SK-N-SH (cell line): ENCODE data around the gene VPS26B. TPM values are rescaled to one million over a fixed set of nuclear protein-coding genes. Genes with fewer than 3 reads are reported as not detected.
"Not testable (repeated sequence)": the region's sequence is repeated elsewhere in the genome, so short reads cannot be mapped to it uniquely, and the experiment has no call there.

ENCODE experiments used
- CTCF ChIA-PET: fragments of 300-600, 350-600 bp; formaldehyde crosslinking; extraction: SDS; loops from one replicate; lab custom pipeline; 2021; lab: Yijun Ruan, JAX
- POLR2A ChIA-PET: fragments of 350-600 bp; sonication (Branson Sonifier 250); formaldehyde crosslinking; extraction: SDS; loops from one replicate; lab custom pipeline; 2020; ENCODE audit warnings: antibody characterized with exemption, inconsistent platforms; lab: Yijun Ruan, JAX
- DNase-seq: peaks from one replicate; pipeline ENCODE4 v3.0.0; 2012
- H2AFZ ChIP-seq: fragments of 200-600 bp; sonication (generic); 2 replicates; pipeline ENCODE4 v1.8.1; 2016; ENCODE audit warnings: antibody characterized with exemption, mild to moderate bottlenecking, low read depth
- H3F3A ChIP-seq: fragments of 200-600 bp; sonication (generic); replicated peaks from 2 replicates; pipeline ENCODE3; 2016; ENCODE audit warnings: antibody characterized with exemption, mild to moderate bottlenecking; ENCODE audit not compliant: insufficient read depth
- H3K27ac ChIP-seq, 2 experiments: fragments of 200-500 bp in 1 of 2; fragments of 200-600 bp in 1 of 2; sonication (Bioruptor generic) in 1 of 2; sonication (generic), shearing (Covaris generic) in 1 of 2; 2 replicates each; pipeline versions ENCODE4 v1.5.1 to v1.6.1; 2014 to 2016; ENCODE audit warnings: low read depth in 2 of 2, inconsistent platforms in 1 of 2, low read length in 1 of 2, mild to moderate bottlenecking in 1 of 2, mixed read lengths in 1 of 2
- H3K27me3 ChIP-seq: fragments of 200-600 bp; sonication (generic), shearing (Covaris generic); 2 replicates; pipeline ENCODE4 v1.6.1; 2016; ENCODE audit warnings: mixed run types; ENCODE audit not compliant: insufficient read depth
- H3K36me3 ChIP-seq, 2 experiments: fragments of 200-500 bp in 1 of 2; fragments of 200-600 bp in 1 of 2; sonication (Bioruptor generic) in 1 of 2; sonication (generic) in 1 of 2; replicated peaks in 1 of 2; 2 replicates each; pipeline versions ENCODE3 to v1.5.1; 2014 to 2016; ENCODE audit warnings: low read length in 1 of 2, mild to moderate bottlenecking in 1 of 2; ENCODE audit not compliant: insufficient read depth in 2 of 2, control insufficient read depth in 1 of 2
- H3K4me1 ChIP-seq, 2 experiments: fragments of 200-500 bp in 1 of 2; fragments of 200-600 bp in 1 of 2; sonication (Bioruptor generic) in 1 of 2; sonication (generic), shearing (Covaris generic) in 1 of 2; 2 replicates each; pipeline versions ENCODE4 v1.5.1 to v1.6.1; 2014 to 2016; ENCODE audit warnings: low read depth in 1 of 2, low read length in 1 of 2, mixed run types in 1 of 2; ENCODE audit not compliant: insufficient read depth in 2 of 2, control insufficient read depth in 1 of 2
- H3K4me2 ChIP-seq: fragments of 200-600 bp; sonication (generic), shearing (Covaris generic); 2 replicates; pipeline ENCODE4 v1.6.1; 2017; ENCODE audit warnings: mixed run types
- H3K4me3 ChIP-seq, 2 experiments: fragments of 200-500 bp in 1 of 2; fragments of 200-600 bp in 1 of 2; sonication (Bioruptor generic) in 1 of 2; sonication (generic), shearing (Covaris generic) in 1 of 2; 2 replicates each; pipeline versions ENCODE4 v1.5.1 to v1.8.1; 2014 to 2016; ENCODE audit warnings: low read depth in 2 of 2, inconsistent platforms in 1 of 2, low read length in 1 of 2, mild to moderate bottlenecking in 1 of 2, mixed read lengths in 1 of 2, moderate library complexity in 1 of 2
- H3K79me2 ChIP-seq: fragments of 200-600 bp; sonication (generic); 2 replicates; pipeline ENCODE4 v1.8.1; 2017; ENCODE audit warnings: mild to moderate bottlenecking; ENCODE audit not compliant: insufficient read depth
- H3K9ac ChIP-seq: fragments of 200-600 bp; sonication (generic); 2 replicates; pipeline ENCODE4 v1.6.1; 2017; ENCODE audit warnings: mixed run types
- H3K9me2 ChIP-seq: fragments of 200-600 bp; sonication (generic); 2 replicates; pipeline ENCODE4 v1.6.1; 2017; ENCODE audit warnings: mixed run types
- H3K9me3 ChIP-seq: fragments of 200-600 bp; sonication (generic); 2 replicates; pipeline ENCODE4 v1.6.1; 2017; ENCODE audit warnings: mixed run types, mild to moderate bottlenecking, moderate library complexity
- H4K20me1 ChIP-seq: fragments of 200-600 bp; sonication (generic); 2 replicates; pipeline ENCODE4 v1.6.1; 2017; ENCODE audit warnings: mild to moderate bottlenecking, mixed run types; ENCODE audit not compliant: insufficient read depth
- CHD2 ChIP-seq: fragments of 150-350 bp; IDR thresholded peaks from 2 replicates; pipeline ENCODE4 v1.6.1; 2018; ENCODE audit warnings: low read length; ENCODE audit not compliant: partially characterized antibody
- EZH2phosphoT487 ChIP-seq: fragments of 200-600 bp; sonication (generic); IDR thresholded peaks from 2 replicates; pipeline ENCODE4 v1.6.1; 2017; ENCODE audit warnings: low read depth, mixed run types, mild to moderate bottlenecking, antibody characterized with exemption, moderate library complexity, borderline replicate concordance
- FOXJ3 ChIP-seq: sonication (generic); formaldehyde crosslinking; IDR thresholded peaks from 2 replicates; pipeline ENCODE4 v1.5.1; 2020; ENCODE audit warnings: mild to moderate bottlenecking, missing genetic modification reagents
- FOXM1 ChIP-seq: IDR thresholded peaks from 2 replicates; pipeline ENCODE4 v1.4.0; 2012; ENCODE audit warnings: low read depth, mild to moderate bottlenecking
- MEF2A ChIP-seq: IDR thresholded peaks from 2 replicates; pipeline ENCODE4 v1.4.0; 2012; ENCODE audit warnings: low read depth, borderline replicate concordance
- NFIC ChIP-seq: IDR thresholded peaks from 2 replicates; pipeline ENCODE4 v1.4.0; 2012; ENCODE audit warnings: borderline replicate concordance
- NRF1 ChIP-seq: IDR thresholded peaks from 2 replicates; pipeline ENCODE4 v1.6.1; 2012; ENCODE audit warnings: low read depth, mild to moderate bottlenecking, low read length
- RCOR1 ChIP-seq: fragments of 150-350 bp; IDR thresholded peaks from 2 replicates; pipeline ENCODE4 v1.6.1; 2017; ENCODE audit warnings: antibody characterized with exemption, low read length
- RXRA ChIP-seq: IDR thresholded peaks from 2 replicates; pipeline ENCODE4 v1.4.0; 2012; ENCODE audit warnings: low read depth, mild to moderate bottlenecking, borderline replicate concordance
- SIN3A ChIP-seq: IDR thresholded peaks from 2 replicates; pipeline ENCODE4 v1.6.1; 2012; ENCODE audit warnings: low read depth, mild to moderate bottlenecking, low read length, moderate library complexity, borderline replicate concordance
- SMC3 ChIP-seq: IDR thresholded peaks from 2 replicates; pipeline ENCODE4 v1.6.1; 2012; ENCODE audit warnings: low read depth, low read length, improper control_type of control experiment
- WGBS: methylation state at CpG from one replicate; pipeline ENCODE4 v1.1.6; 2017; ENCODE audit warnings: low lambda C conversion rate; 5-methylcytosine and 5-hydroxymethylcytosine counted together
- polyA plus RNA-seq, 3 experiments: library from polyadenylated mRNA; depleted of rRNA; stranded (reverse); fragments of >200 nt; gene quantifications; 2 replicates each; pipeline ENCODE4 v1.2.3, GENCODE V29; 2012
- TF ChIP-seq, protein P1 (sequence below): IDR thresholded peaks from 2 replicates; pipeline ENCODE4 v1.4.0; 2012; ENCODE audit warnings: low read depth, borderline replicate concordance
- TF ChIP-seq, protein P2 (sequence below): fragments of 150-350 bp; IDR thresholded peaks from 2 replicates; pipeline ENCODE4 v1.6.1; 2016; ENCODE audit warnings: mild to moderate bottlenecking, low read depth, low read length

Gene VPS26B
- polyA plus RNA-seq, 1 of the 3 experiments (the other 2 are of a cell fraction) = 53.0 TPM

DNA sequence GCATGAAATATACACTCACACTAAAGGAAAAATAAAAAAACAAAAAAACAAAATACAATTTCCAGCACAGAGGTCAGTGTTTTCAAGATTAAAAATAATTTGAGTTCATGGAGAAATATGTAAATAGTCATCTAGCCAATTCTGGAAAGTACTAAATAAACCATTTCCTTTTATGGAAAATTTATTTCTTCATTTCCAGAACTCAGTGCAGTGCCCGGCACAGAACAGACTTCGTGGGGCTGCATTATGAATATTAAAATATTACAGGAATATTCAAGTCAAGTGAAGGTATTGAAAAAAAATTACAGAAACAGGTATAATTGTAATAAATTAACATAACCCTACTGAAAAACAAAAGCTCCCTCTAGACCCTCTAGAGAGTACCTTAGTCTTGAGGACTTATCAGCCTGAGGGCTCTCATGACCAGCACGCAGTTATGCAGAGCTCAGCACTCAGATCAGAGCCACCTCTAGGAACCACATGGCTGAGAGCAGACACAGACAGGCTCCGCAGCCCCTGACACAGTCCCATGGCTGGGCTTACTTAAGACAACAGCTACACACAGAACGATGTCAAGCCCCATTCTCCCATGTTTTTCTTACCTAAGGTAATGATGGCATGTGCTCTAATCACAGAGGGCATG lies 46.3 kb upstream of the VPS26B start:
- Histone ChIP-seq H3K4me2 (no peak overlapping the region), H3K4me3 (no peak overlapping the region), H3K27ac (no peak overlapping the region), H4K20me1 (no peaks in the 10 kb centered on the region), H3K79me2 (no peaks in the 10 kb centered on the region), H3K4me1 (no peaks in the 10 kb centered on the region), H3K9ac (no peak overlapping the region), H2AFZ (no peak overlapping the region), H3F3A (no peaks in the 10 kb centered on the region), H3K9me2 (no peaks in the 10 kb centered on the region), H3K9me3 (no peaks in the 10 kb centered on the region), H3K36me3 (peaks cover 33 to 79% of the 10 kb centered on the region in 2 experiments), H3K27me3 (no peaks in the 10 kb centered on the region)
- POLR2A ChIA-PET = no interaction called here
- no peak for DNase-seq
- TF ChIP-seq SIN3A (no peak), EZH2phosphoT487 (no peak), CHD2 (no peak), SMC3 (no peak), FOXJ3 (CRISPR knock-in tag) (no peak), RXRA (no peak), NRF1 (no peak), MEF2A (no peak), NFIC (no peak), RCOR1 (no peak)
- TF ChIP-seq, protein P1, sequence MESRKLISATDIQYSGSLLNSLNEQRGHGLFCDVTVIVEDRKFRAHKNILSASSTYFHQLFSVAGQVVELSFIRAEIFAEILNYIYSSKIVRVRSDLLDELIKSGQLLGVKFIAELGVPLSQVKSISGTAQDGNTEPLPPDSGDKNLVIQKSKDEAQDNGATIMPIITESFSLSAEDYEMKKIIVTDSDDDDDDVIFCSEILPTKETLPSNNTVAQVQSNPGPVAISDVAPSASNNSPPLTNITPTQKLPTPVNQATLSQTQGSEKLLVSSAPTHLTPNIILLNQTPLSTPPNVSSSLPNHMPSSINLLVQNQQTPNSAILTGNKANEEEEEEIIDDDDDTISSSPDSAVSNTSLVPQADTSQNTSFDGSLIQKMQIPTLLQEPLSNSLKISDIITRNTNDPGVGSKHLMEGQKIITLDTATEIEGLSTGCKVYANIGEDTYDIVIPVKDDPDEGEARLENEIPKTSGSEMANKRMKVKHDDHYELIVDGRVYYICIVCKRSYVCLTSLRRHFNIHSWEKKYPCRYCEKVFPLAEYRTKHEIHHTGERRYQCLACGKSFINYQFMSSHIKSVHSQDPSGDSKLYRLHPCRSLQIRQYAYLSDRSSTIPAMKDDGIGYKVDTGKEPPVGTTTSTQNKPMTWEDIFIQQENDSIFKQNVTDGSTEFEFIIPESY = no peak
- TF ChIP-seq, protein P2, sequence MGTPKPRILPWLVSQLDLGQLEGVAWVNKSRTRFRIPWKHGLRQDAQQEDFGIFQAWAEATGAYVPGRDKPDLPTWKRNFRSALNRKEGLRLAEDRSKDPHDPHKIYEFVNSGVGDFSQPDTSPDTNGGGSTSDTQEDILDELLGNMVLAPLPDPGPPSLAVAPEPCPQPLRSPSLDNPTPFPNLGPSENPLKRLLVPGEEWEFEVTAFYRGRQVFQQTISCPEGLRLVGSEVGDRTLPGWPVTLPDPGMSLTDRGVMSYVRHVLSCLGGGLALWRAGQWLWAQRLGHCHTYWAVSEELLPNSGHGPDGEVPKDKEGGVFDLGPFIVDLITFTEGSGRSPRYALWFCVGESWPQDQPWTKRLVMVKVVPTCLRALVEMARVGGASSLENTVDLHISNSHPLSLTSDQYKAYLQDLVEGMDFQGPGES = no peak
- CTCF ChIA-PET = no interaction called here
- 87% methylated on average over 4 of the region's 5 CpGs for WGBS

DNA sequence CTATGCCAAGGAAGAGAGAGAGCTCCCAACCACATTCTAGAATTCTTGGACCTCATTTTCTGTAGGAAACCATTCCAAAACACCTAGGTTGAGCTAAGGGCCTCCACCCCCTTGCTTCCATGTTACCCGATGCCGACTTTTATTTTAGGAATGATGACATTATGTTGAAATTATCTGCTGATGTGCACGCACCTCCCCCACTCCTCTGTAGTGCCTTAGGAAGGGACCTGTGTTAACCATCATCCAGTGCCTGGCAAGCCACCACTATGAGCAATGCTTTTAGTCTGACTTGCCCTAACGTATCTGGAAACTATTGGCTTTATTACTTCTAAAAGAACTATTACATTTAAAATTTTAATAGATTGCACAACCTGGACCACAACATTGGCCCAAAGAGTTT lies 42.8 kb upstream of the VPS26B start:
- DNase-seq = no peak
- H3K27me3 ChIP-seq = no peaks in the 10 kb centered on the region
- H3F3A ChIP-seq = no peaks in the 10 kb centered on the region
- H3K4me3 ChIP-seq = no peak overlapping the region
- H3K9ac ChIP-seq = no peak overlapping the region
- ChIA-PET POLR2A (no interaction called here), CTCF (interaction anchor here (1.7 to 1.8 kb wide), 2 partner anchors 26 to 63 kb away, joined by 5 to 6 read pairs; no protein-coding TSS in a partner anchor)
- TF ChIP-seq MEF2A (peak; percentile 50; the same call in 1 of the 2 replicates), FOXM1 (no peak)
- H3K9me2 ChIP-seq = no peaks in the 10 kb centered on the region
- no peaks in the 10 kb centered on the region for H4K20me1 ChIP-seq
- no peaks in the 10 kb centered on the region for H3K9me3 ChIP-seq
- no peak overlapping the region; a peak in 1 of 4 replicates for H3K27ac ChIP-seq
- no peaks in the 10 kb centered on the region for H3K79me2 ChIP-seq
- H2AFZ ChIP-seq = no peak overlapping the region
- H3K4me1 ChIP-seq = no peaks in the 10 kb centered on the region
- WGBS = 91% methylated on average over 4 of the region's 4 CpGs
- no peak overlapping the region for H3K4me2 ChIP-seq
- H3K36me3 ChIP-seq = peaks cover 32 to 73% of the 10 kb centered on the region in 2 experiments

DNA sequence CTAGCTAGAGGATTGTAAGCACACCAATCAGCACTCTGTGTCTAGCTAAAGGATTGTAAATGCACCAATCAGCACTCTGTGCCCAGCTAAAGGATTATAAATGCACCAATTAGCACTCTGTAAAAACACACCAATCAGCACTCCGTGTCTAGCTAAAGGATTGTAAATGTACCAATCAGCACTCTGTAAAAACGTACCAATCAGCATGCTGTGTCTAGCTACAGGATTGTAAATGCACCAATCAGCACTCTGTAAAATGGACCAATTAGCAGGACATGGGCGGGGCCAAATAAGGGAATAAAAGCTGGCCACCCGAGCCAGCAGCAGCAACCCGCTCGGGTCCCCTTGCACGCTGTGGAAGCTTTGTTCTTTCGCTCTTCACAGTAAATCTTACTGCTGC lies 36.4 kb upstream of the VPS26B start:
- H3K27ac ChIP-seq, H3K4me1 ChIP-seq, H3F3A ChIP-seq, H3K79me2 ChIP-seq, H3K9ac ChIP-seq, H3K9me3 ChIP-seq, H3K4me3 ChIP-seq, H3K9me2 ChIP-seq, H2AFZ ChIP-seq, H3K27me3 ChIP-seq, DNase-seq, H4K20me1 ChIP-seq, H3K4me2 ChIP-seq: not testable (repeated sequence)
- ChIA-PET CTCF (interaction anchor here (1.3 to 1.8 kb wide), 3 partner anchors 137 to 261 kb away, joined by 4 to 5 read pairs (median 5); no protein-coding TSS in a partner anchor), POLR2A (interaction anchor here (1.0 kb wide), 1 partner anchor 36 kb away, joined by 4 read pairs; the partner anchor contains the start of genes NCAPD3 and VPS26B)
- 92% methylated on average over 7 of the region's 8 CpGs for WGBS
- H3K36me3 ChIP-seq = peaks cover 50 to 67% of the 10 kb centered on the region in 2 experiments
